Endothelial cell of umbilical vein (primary cell): ENCODE measurements around the gene LDAF1. TPM values are rescaled to one million over a fixed set of nuclear protein-coding genes. Genes with fewer than 3 reads are reported as not detected.

ENCODE experiments used
- BruUV-seq: library from RNA; stranded (reverse); fragments of 400-500 nt; replicated peaks from 2 replicates; lab custom pipeline; 2021; lab: Mats Ljungman, UMichigan
- CTCF ChIA-PET: fragments of 300-600, 350-600 bp; sonication (Branson Sonifier 250); formaldehyde crosslinking; loops from one replicate; lab custom pipeline; 2021; ENCODE audit warnings: antibody characterized with exemption, inconsistent platforms; lab: Charles Lee
- POLR2A ChIA-PET: fragments of 300-600, 350-600 bp; sonication (Branson Sonifier 250); formaldehyde crosslinking; loops from one replicate; lab custom pipeline; 2021; ENCODE audit warnings: antibody characterized with exemption, inconsistent platforms; lab: Charles Lee
- DNase-seq: peaks from one replicate; pipeline ENCODE4 v3.0.0-alpha.2; 2011; ENCODE audit warnings: low read depth, low spot score
- FAIRE-seq: peaks from 2 replicates; lab custom pipeline; 2011; peaks lifted over from hg19 to GRCh38; lab: Jason Lieb, UNC
- H2AFZ ChIP-seq: 2 replicates; pipeline ENCODE4 v1.6.0; 2012; ENCODE audit warnings: low read depth, low read length, control low read depth, inconsistent platforms
- H3K27ac ChIP-seq: 2 replicates; pipeline ENCODE4 v1.5.1; 2011; ENCODE audit warnings: low read depth, mild to moderate bottlenecking, control low read depth, low read length, moderate library complexity; ENCODE audit not compliant: insufficient read depth
- H3K27me3 ChIP-seq, 2 experiments: 2 replicates each; pipeline versions ENCODE4 v1.6.0 to v1.6.1; 2011; ENCODE audit warnings: low read length in 2 of 2, mixed read lengths in 1 of 2; ENCODE audit not compliant: control insufficient read depth in 2 of 2, insufficient read depth in 2 of 2
- H3K36me3 ChIP-seq, 2 experiments: 2 replicates in 1 of 2; 3 replicates in 1 of 2; pipeline ENCODE4 v1.5.1; 2011; ENCODE audit warnings: low read length in 2 of 2, mild to moderate bottlenecking in 1 of 2, moderate library complexity in 1 of 2; ENCODE audit not compliant: control insufficient read depth in 2 of 2, insufficient read depth in 2 of 2; ENCODE audit errors: extremely low read depth in 1 of 2
- H3K4me1 ChIP-seq: 3 replicates; pipeline ENCODE4 v1.5.1; 2011; ENCODE audit warnings: mild to moderate bottlenecking, low read length; ENCODE audit not compliant: control insufficient read depth, insufficient read depth; ENCODE audit errors: extremely low read depth
- H3K4me2 ChIP-seq: 2 replicates; pipeline ENCODE4 v1.6.1; 2011; ENCODE audit warnings: low read length, control low read depth, mixed read lengths; ENCODE audit not compliant: insufficient read depth
- H3K4me3 ChIP-seq, 3 experiments: fragments of 200-600 bp in 1 of 3; sonication (generic), shearing (Covaris generic) in 1 of 3; replicated peaks in 1 of 3; 2 replicates each; pipeline ENCODE4 v1.5.1; 2011 to 2016; ENCODE audit warnings: control low read depth in 3 of 3, low read length in 3 of 3, mild to moderate bottlenecking in 2 of 3, inconsistent platforms in 1 of 3, low read depth in 1 of 3, moderate library complexity in 1 of 3; ENCODE audit not compliant: insufficient read depth in 1 of 3
- H3K79me2 ChIP-seq: 2 replicates; pipeline ENCODE4 v1.6.0; 2012; ENCODE audit warnings: low read length, inconsistent platforms; ENCODE audit not compliant: control insufficient read depth, insufficient read depth
- H3K9ac ChIP-seq: replicated peaks from 2 replicates; pipeline ENCODE3; 2011; ENCODE audit warnings: low read length, control low read depth; ENCODE audit not compliant: insufficient read depth; ENCODE audit errors: extremely low read depth
- H3K9me1 ChIP-seq: replicated peaks from 3 replicates; pipeline ENCODE4 v1.6.0; 2011; ENCODE audit warnings: mild to moderate bottlenecking, low read length; ENCODE audit not compliant: control insufficient read depth, insufficient read depth; ENCODE audit errors: extremely low read depth
- H3K9me3 ChIP-seq: replicated peaks from 2 replicates; pipeline ENCODE4 v1.5.1; 2012; ENCODE audit warnings: low read length, inconsistent platforms; ENCODE audit not compliant: control insufficient read depth, insufficient read depth
- H4K20me1 ChIP-seq: replicated peaks from 2 replicates; pipeline ENCODE3; 2011; ENCODE audit warnings: mild to moderate bottlenecking, low read length; ENCODE audit not compliant: control insufficient read depth, insufficient read depth; ENCODE audit errors: extremely low read depth
- EZH2 ChIP-seq: IDR thresholded peaks from 2 replicates; pipeline ENCODE4 v1.6.1; 2012; ENCODE audit warnings: borderline replicate concordance, low read depth, mild to moderate bottlenecking, moderate library complexity, low read length, inconsistent platforms; ENCODE audit not compliant: severe bottlenecking
- FOS ChIP-seq: IDR thresholded peaks from 2 replicates; pipeline ENCODE4 v1.6.1; 2011; ENCODE audit warnings: mild to moderate bottlenecking, low read length, moderate library complexity, borderline replicate concordance; ENCODE audit not compliant: insufficient read depth
- GATA2 ChIP-seq: IDR thresholded peaks from 2 replicates; pipeline ENCODE4 v1.7.0; 2011; ENCODE audit warnings: low read depth, mild to moderate bottlenecking, moderate library complexity, mixed read lengths, low read length; ENCODE audit not compliant: insufficient read length, insufficient read depth
- JUN ChIP-seq: IDR thresholded peaks from 2 replicates; pipeline ENCODE4 v1.6.1; 2011; ENCODE audit warnings: borderline replicate concordance, low read depth; ENCODE audit not compliant: insufficient read length, insufficient read depth
- MAX ChIP-seq: IDR thresholded peaks from 2 replicates; pipeline ENCODE4 v1.6.1; 2011; ENCODE audit not compliant: insufficient read depth, insufficient read length
- MYC ChIP-seq: IDR thresholded peaks from one replicate; pipeline ENCODE4 v1.6.1; 2011; ENCODE audit warnings: mild to moderate bottlenecking, low read depth, low read length
- POLR2A ChIP-seq: IDR thresholded peaks from 2 replicates; pipeline ENCODE4 v1.6.1; 2012; ENCODE audit warnings: low read depth, mild to moderate bottlenecking, control low read depth, low read length
- dilution Hi-C: fragments of 300-500 bp; cut with MboI; formaldehyde crosslinking; loops from one replicate; pipeline ENCODE4 v1.15.0; 2019; ENCODE audit warnings: low sequenced_read_pairs; ENCODE audit not compliant: extremely low pct_ligation_motif_present
- intact Hi-C: fragments of 100-400 bp; cut with micrococcal nuclease; formaldehyde crosslinking; loops from one replicate; pipeline ENCODE4 v1.10.0; 2022
- polyA plus RNA-seq, 4 experiments: library from polyadenylated mRNA; depleted of rRNA in 3 of 4; stranded (reverse) in 3 of 4; unstranded in 1 of 4; fragments of >200 nt; gene quantifications; 2 replicates each; pipeline versions ENCODE4 v1.2.1 to v1.2.3, GENCODE V29; 2011 to 2012; ENCODE audit warnings: missing spikeins in 1 of 4
- total RNA-seq: library from RNA; stranded (reverse); gene quantifications from 2 replicates; pipeline ENCODE4 v1.2.3, GENCODE V29; 2021
- TF ChIP-seq, protein P1 (sequence below), 2 donors: IDR thresholded peaks; 1 replicate in 1 of 2; 2 replicates in 1 of 2; pipeline ENCODE4 v1.5.1; 2011; ENCODE audit warnings: low read length in 2 of 2, mild to moderate bottlenecking in 2 of 2, moderate library complexity in 2 of 2, control low read depth in 1 of 2, inconsistent platforms in 1 of 2, low read depth in 1 of 2; ENCODE audit not compliant: insufficient read depth in 1 of 2; ENCODE audit errors: extremely low read depth in 1 of 2

LDAF1 gene
- total and polyA plus RNA-seq, 2 donors (not counting 3 experiments of a cell fraction or from before 2014, with no cell fraction given) = 20.4 to 37.5 TPM

DNA sequence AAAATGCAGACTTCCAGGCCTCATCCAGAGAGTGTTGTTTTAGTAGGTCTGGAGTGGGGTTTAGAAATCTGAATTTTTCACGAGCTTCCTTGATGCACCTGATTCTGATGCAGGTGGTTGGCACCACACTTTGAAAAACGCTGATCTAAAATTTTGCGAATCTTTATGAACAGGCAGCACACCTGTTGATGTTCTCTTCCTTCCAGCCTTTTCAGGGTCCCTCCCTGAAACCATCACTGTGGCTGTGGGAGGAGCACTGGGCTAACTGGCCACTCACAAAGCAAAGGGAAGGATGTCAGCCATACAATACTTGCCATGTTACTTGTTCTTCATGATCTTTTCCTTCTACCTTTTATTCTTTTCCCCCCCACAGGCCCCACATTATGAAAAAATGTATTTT is 14.2 kb downstream of the LDAF1 start:
- DNase-seq (no peak), FAIRE-seq (no peak)
- H3K27ac ChIP-seq = no peak overlapping the region
- H2AFZ ChIP-seq = no peak overlapping the region
- intact Hi-C loops = no loop called here
- dilution Hi-C loops = no loop called here
- H3K9ac ChIP-seq = no peak overlapping the region
- H4K20me1 ChIP-seq = no peaks in the 10 kb centered on the region
- BruUV-seq = no TSS peak
- no peaks in the 10 kb centered on the region for H3K27me3 ChIP-seq
- H3K79me2 ChIP-seq = no peaks in the 10 kb centered on the region
- H3K36me3 ChIP-seq = peaks cover 5 to 13% of the 10 kb centered on the region in 2 experiments
- no peak overlapping the region for H3K4me2 ChIP-seq
- POLR2A ChIA-PET = no interaction called here
- H3K9me3 ChIP-seq = no peaks in the 10 kb centered on the region
- TF ChIP-seq GATA2 = no peak
- no peak for TF ChIP-seq EZH2
- TF ChIP-seq FOS = no peak
- TF ChIP-seq MYC = no peak
- no peak for TF ChIP-seq JUN
- TF ChIP-seq MAX = no peak
- TF ChIP-seq, protein P1, sequence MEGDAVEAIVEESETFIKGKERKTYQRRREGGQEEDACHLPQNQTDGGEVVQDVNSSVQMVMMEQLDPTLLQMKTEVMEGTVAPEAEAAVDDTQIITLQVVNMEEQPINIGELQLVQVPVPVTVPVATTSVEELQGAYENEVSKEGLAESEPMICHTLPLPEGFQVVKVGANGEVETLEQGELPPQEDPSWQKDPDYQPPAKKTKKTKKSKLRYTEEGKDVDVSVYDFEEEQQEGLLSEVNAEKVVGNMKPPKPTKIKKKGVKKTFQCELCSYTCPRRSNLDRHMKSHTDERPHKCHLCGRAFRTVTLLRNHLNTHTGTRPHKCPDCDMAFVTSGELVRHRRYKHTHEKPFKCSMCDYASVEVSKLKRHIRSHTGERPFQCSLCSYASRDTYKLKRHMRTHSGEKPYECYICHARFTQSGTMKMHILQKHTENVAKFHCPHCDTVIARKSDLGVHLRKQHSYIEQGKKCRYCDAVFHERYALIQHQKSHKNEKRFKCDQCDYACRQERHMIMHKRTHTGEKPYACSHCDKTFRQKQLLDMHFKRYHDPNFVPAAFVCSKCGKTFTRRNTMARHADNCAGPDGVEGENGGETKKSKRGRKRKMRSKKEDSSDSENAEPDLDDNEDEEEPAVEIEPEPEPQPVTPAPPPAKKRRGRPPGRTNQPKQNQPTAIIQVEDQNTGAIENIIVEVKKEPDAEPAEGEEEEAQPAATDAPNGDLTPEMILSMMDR (IDR thresholded peaks at IDR 0.05; ENCODE audit: extremely low read depth in 1 of 2, insufficient read depth in 1 of 2, low read depth in 1 of 2, low read length in 2 of 2) = no peak
- TF ChIP-seq POLR2A = no peak
- H3K4me3 ChIP-seq = no peak overlapping the region
- no peaks in the 10 kb centered on the region for H3K4me1 ChIP-seq
- H3K9me1 ChIP-seq = no peaks in the 10 kb centered on the region
- CTCF ChIA-PET = interaction anchor here (1.2 kb wide), 1 partner anchor 15 kb away, joined by 3 read pairs; no protein-coding TSS in a partner anchor
